Muscle of arm (tissue), 12 donors: ENCODE results near the gene TALDO1. TPM values are rescaled to one million over a fixed set of nuclear protein-coding genes. Genes with fewer than 3 reads are reported as not detected.

Experiments
- DNase-seq: peaks from one replicate; pipeline ENCODE4 v3.0.0-alpha.2; 2013
- polyA plus RNA-seq, 12 donors: library from polyadenylated mRNA; unstranded; fragments of 120-200 nt; gene quantifications; one replicate each; pipeline ENCODE4 v1.2.1, GENCODE V29; 2013; ENCODE audit not compliant: insufficient read length in 12 of 12

The TALDO1 gene
- polyA plus RNA-seq, 12 donors: 53.5 to 102 (median 62.2) TPM; not detected in 1

GRCh38 chr11:796565-797295, 49.5 kb downstream of the TALDO1 start:
- DNase-seq: no peak

GRCh38 chr11:797296-798092, 50.2 kb downstream of the TALDO1 start:
- DNase-seq: peak; percentile 84

GRCh38 chr11:798093-798713, 50.9 kb downstream of the TALDO1 start, which contains the start of gene SLC25A22:
SLC25A22 (minus strand) TSS chr11:798281; CDS start chr11:795006, 3,275 bp downstream.
- peak; percentile 80 for DNase-seq

GRCh38 chr11:799641-800316, 52.5 kb downstream of the TALDO1 start:
- no peak for DNase-seq

GRCh38 chr11:800473-800872, 53.2 kb downstream of the TALDO1 start:
- DNase-seq: no peak

- no peak for DNase-seq
Measured at GRCh38 chr11:801097-801780, 54.0 kb downstream of the TALDO1 start.

- no peak for DNase-seq
Measured at GRCh38 chr11:802018-802617, 54.9 kb downstream of the TALDO1 start.

GRCh38 chr11:802693-803466, 55.6 kb downstream of the TALDO1 start:
- DNase-seq: no peak

GRCh38 chr11:803467-803742, 56.1 kb downstream of the TALDO1 start:
- no peak for DNase-seq

GRCh38 chr11:803770-804598, 56.7 kb downstream of the TALDO1 start:
- DNase-seq: no peak

GRCh38 chr11:804599-804964, 57.3 kb downstream of the TALDO1 start:
- DNase-seq: no peak

GRCh38 chr11:808427-809286, 61.4 kb downstream of the TALDO1 start:
- DNase-seq: no peak

- DNase-seq: peak; percentile 99
Measured at GRCh38 chr11:809287-810039, 62.2 kb downstream of the TALDO1 start, which contains the start of gene RPLP2. RPLP2 (plus strand) TSS chr11:809967; CDS start chr11:810235, 268 bp downstream.

- DNase-seq: no peak
Measured at GRCh38 chr11:810040-810567, 62.8 kb downstream of the TALDO1 start.

- no peak for DNase-seq
Measured at GRCh38 chr11:811446-812245, 64.4 kb downstream of the TALDO1 start.

- DNase-seq: no peak
Measured at GRCh38 chr11:812390-812789, 65.1 kb downstream of the TALDO1 start.

- no peak for DNase-seq
Measured at GRCh38 chr11:813072-813455, 65.8 kb downstream of the TALDO1 start.
